GM20000 (cell line): ENCODE measurements around the gene TMEM200A.

Experiments
- DNase-seq: peaks from one replicate; pipeline ENCODE4 v3.0.0; 2012; ENCODE audit warnings: low spot score
- TF ChIP-seq, protein P1 (sequence below): IDR thresholded peaks from 2 replicates; pipeline ENCODE4 v1.5.1; 2012; ENCODE audit warnings: mild to moderate bottlenecking, control low read depth; ENCODE audit errors: extremely low read depth, missing control alignments

TMEM200A gene

DNA sequence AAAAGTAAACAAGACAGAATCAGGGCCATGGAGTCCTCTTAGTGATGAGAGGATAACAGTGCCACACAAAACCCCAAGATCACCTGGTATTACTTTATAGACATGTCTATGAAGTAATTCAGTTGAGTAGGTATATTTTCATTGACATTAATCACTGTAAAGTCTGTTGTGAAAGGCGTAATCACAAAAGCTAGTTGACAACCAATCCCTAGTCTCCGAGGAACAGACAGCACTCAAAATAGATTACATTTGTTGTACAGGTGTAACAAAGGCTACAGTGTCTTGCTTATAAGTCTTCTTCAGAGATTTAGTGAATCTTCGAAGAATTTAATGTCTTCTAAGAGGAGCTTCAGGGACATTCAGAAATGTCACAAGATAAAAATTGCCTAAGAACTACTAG is 120.1 kb downstream of the TMEM200A start:
- no peak for DNase-seq
- TF ChIP-seq, protein P1, sequence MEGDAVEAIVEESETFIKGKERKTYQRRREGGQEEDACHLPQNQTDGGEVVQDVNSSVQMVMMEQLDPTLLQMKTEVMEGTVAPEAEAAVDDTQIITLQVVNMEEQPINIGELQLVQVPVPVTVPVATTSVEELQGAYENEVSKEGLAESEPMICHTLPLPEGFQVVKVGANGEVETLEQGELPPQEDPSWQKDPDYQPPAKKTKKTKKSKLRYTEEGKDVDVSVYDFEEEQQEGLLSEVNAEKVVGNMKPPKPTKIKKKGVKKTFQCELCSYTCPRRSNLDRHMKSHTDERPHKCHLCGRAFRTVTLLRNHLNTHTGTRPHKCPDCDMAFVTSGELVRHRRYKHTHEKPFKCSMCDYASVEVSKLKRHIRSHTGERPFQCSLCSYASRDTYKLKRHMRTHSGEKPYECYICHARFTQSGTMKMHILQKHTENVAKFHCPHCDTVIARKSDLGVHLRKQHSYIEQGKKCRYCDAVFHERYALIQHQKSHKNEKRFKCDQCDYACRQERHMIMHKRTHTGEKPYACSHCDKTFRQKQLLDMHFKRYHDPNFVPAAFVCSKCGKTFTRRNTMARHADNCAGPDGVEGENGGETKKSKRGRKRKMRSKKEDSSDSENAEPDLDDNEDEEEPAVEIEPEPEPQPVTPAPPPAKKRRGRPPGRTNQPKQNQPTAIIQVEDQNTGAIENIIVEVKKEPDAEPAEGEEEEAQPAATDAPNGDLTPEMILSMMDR = no peak

DNA sequence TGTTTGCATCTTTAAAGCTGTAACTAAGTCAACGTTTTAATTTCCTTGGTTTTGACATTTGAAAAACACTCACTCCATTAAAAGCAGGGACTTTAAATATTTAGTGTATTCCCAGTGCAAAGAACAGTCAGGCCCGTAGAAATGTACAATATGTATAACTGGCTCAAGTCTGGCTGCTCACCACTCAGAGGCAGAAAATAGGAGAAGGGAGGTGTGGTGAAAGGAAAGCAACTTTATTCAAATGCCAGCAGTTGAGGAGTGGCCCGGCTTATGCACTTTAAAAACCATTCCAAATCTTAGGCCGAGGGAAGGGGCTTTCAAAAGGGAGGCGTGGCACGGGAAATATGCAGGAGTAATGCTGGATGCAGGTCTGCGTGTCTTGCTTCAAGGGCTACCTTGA is 120.6 kb downstream of the TMEM200A start:
- TF ChIP-seq, protein P1 = no peak
- DNase-seq = no peak

DNA sequence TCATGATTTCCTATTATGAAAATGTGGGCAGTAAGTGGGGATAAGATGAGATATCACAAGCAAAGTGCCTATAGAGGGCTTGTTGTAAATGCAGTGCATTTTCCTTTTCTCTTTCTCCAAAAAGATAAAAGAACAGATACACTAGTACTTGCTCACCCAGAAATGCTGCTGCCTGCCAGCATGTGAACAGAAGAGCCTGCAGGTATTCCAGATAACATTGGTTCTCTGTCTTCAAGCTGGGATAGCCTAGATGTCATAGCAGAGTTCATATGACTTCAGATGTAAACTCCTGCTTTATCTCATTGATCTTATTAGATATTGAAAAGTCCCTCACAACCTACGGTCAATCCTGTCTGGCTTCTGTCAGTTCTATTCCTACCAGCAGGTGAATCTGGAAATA is 123.7 kb downstream of the TMEM200A start:
- TF ChIP-seq, protein P1 = no peak
- no peak for DNase-seq
